ENCODE measurements around the gene HS6ST1. TPM values are rescaled to one million over a fixed set of nuclear protein-coding genes. Genes with fewer than 3 reads are reported as not detected.

The HS6ST1 gene
- total RNA-seq, 1 experiment from 2014 or later, result 21.5 TPM

GRCh38 chr2:128366713-128367511, 48.2 kb upstream of the HS6ST1 start:
- TF ChIP-seq EZH2phosphoT487 (IDR thresholded peaks at IDR 0.05; ENCODE audit: borderline replicate concordance, low read length) (no peak), EZH2 (IDR thresholded peaks at IDR 0.05; ENCODE audit: low read length, unreplicated experiment) (no peak), CTCF (conservative IDR thresholded peaks at IDR 0.05; ENCODE audit: low read depth, low read length) (no peak)
- ChIA-PET CTCF (no interaction called here), POLR2A (ENCODE audit: unreplicated experiment) (no interaction called here)
- no peak for DNase-seq
- Histone ChIP-seq H3K27me3 (ENCODE audit: low read length) (peaks cover 42% of the 10 kb centered on the region), H3K9me2 (replicated peaks; ENCODE audit: low read length) (no peaks in the 10 kb centered on the region), H3K36me3 (ENCODE audit: low read depth, low read length) (no peaks in the 10 kb centered on the region), H3K4me1 (ENCODE audit: insufficient read depth, low read length) (no peaks in the 10 kb centered on the region), H3K9ac (ENCODE audit: low read length) (no peak overlapping the region), H3K79me2 (ENCODE audit: low read length) (no peaks in the 10 kb centered on the region), H4K20me1 (ENCODE audit: low read length) (no peaks in the 10 kb centered on the region), H2AFZ (ENCODE audit: low read length) (no peak overlapping the region), H3K4me2 (ENCODE audit: low read length) (no peak overlapping the region), H3K27ac (ENCODE audit: low read length) (no peak overlapping the region), H3F3A (ENCODE audit: low read length, unreplicated experiment) (no peaks in the 10 kb centered on the region), H3K4me3 (ENCODE audit: low read length) (no peak overlapping the region), H3K9me3 (ENCODE audit: low read length) (no peaks in the 10 kb centered on the region)
- intact Hi-C loops (cut with micrococcal nuclease), result no loop called here
- BruUV-seq (replicated peaks), result no TSS peak
- ATAC-seq, result peak; percentile 22; the same call in 1 of the 2 replicates

- POLR2A ChIA-PET (ENCODE audit: unreplicated experiment), result no interaction called here
- H3K4me1 ChIP-seq (ENCODE audit: insufficient read depth, low read length), result no peaks in the 10 kb centered on the region
These were observed 46.7 kb upstream of the HS6ST1 start for GRCh38 chr2:128365217-128365905.

More at GRCh38 chr2:128365217-128365905, 46.7 kb upstream of the HS6ST1 start:
- Histone ChIP-seq H3K79me2 (ENCODE audit: low read length) (no peaks in the 10 kb centered on the region), H4K20me1 (ENCODE audit: low read length) (no peaks in the 10 kb centered on the region), H3K9me2 (replicated peaks; ENCODE audit: low read length) (no peaks in the 10 kb centered on the region), H3K4me3 (ENCODE audit: low read length) (no peak overlapping the region), H3K9me3 (ENCODE audit: low read length) (no peaks in the 10 kb centered on the region), H3K27me3 (ENCODE audit: low read length) (peaks cover 57% of the 10 kb centered on the region), H3K27ac (ENCODE audit: low read length) (no peak overlapping the region), H3F3A (ENCODE audit: low read length, unreplicated experiment) (no peaks in the 10 kb centered on the region), H3K36me3 (ENCODE audit: low read depth, low read length) (no peaks in the 10 kb centered on the region), H3K4me2 (ENCODE audit: low read length) (no peak overlapping the region), H3K9ac (ENCODE audit: low read length) (no peak overlapping the region), H2AFZ (ENCODE audit: low read length) (no peak overlapping the region)
- ATAC-seq (no peak), DNase-seq (no peak)
- CTCF ChIA-PET, result no interaction called here
- intact Hi-C loops (cut with micrococcal nuclease), result no loop called here
- no peak for TF ChIP-seq EZH2phosphoT487 (IDR thresholded peaks at IDR 0.05; ENCODE audit: borderline replicate concordance, low read length)
- TF ChIP-seq CTCF (conservative IDR thresholded peaks at IDR 0.05; ENCODE audit: low read depth, low read length), result no peak
- no peak for TF ChIP-seq EZH2 (IDR thresholded peaks at IDR 0.05; ENCODE audit: low read length, unreplicated experiment)
- no TSS peak for BruUV-seq (replicated peaks)

All from PC-3 (cell line).